SK-N-SH (cell line): ENCODE data around the gene TFPI. TPM values are rescaled to one million over a fixed set of nuclear protein-coding genes. Genes with fewer than 3 reads are reported as not detected.

Source experiments
- CTCF ChIA-PET: fragments of 300-600, 350-600 bp; formaldehyde crosslinking; extraction: SDS; loops from one replicate; lab custom pipeline; 2021; lab: Yijun Ruan, JAX
- POLR2A ChIA-PET: fragments of 350-600 bp; sonication (Branson Sonifier 250); formaldehyde crosslinking; extraction: SDS; loops from one replicate; lab custom pipeline; 2020; ENCODE audit warnings: antibody characterized with exemption, inconsistent platforms; lab: Yijun Ruan, JAX
- DNase-seq: peaks from one replicate; pipeline ENCODE4 v3.0.0; 2012
- H2AFZ ChIP-seq: fragments of 200-600 bp; sonication (generic); 2 replicates; pipeline ENCODE4 v1.8.1; 2016; ENCODE audit warnings: antibody characterized with exemption, mild to moderate bottlenecking, low read depth
- H3F3A ChIP-seq: fragments of 200-600 bp; sonication (generic); replicated peaks from 2 replicates; pipeline ENCODE3; 2016; ENCODE audit warnings: antibody characterized with exemption, mild to moderate bottlenecking; ENCODE audit not compliant: insufficient read depth
- H3K27ac ChIP-seq, 2 experiments: fragments of 200-500 bp in 1 of 2; fragments of 200-600 bp in 1 of 2; sonication (Bioruptor generic) in 1 of 2; sonication (generic), shearing (Covaris generic) in 1 of 2; 2 replicates each; pipeline versions ENCODE4 v1.5.1 to v1.6.1; 2014 to 2016; ENCODE audit warnings: low read depth in 2 of 2, inconsistent platforms in 1 of 2, low read length in 1 of 2, mild to moderate bottlenecking in 1 of 2, mixed read lengths in 1 of 2
- H3K27me3 ChIP-seq: fragments of 200-600 bp; sonication (generic), shearing (Covaris generic); 2 replicates; pipeline ENCODE4 v1.6.1; 2016; ENCODE audit warnings: mixed run types; ENCODE audit not compliant: insufficient read depth
- H3K36me3 ChIP-seq, 2 experiments: fragments of 200-500 bp in 1 of 2; fragments of 200-600 bp in 1 of 2; sonication (Bioruptor generic) in 1 of 2; sonication (generic) in 1 of 2; replicated peaks in 1 of 2; 2 replicates each; pipeline versions ENCODE3 to v1.5.1; 2014 to 2016; ENCODE audit warnings: low read length in 1 of 2, mild to moderate bottlenecking in 1 of 2; ENCODE audit not compliant: insufficient read depth in 2 of 2, control insufficient read depth in 1 of 2
- H3K4me1 ChIP-seq, 2 experiments: fragments of 200-500 bp in 1 of 2; fragments of 200-600 bp in 1 of 2; sonication (Bioruptor generic) in 1 of 2; sonication (generic), shearing (Covaris generic) in 1 of 2; 2 replicates each; pipeline versions ENCODE4 v1.5.1 to v1.6.1; 2014 to 2016; ENCODE audit warnings: low read depth in 1 of 2, low read length in 1 of 2, mixed run types in 1 of 2; ENCODE audit not compliant: insufficient read depth in 2 of 2, control insufficient read depth in 1 of 2
- H3K4me2 ChIP-seq: fragments of 200-600 bp; sonication (generic), shearing (Covaris generic); 2 replicates; pipeline ENCODE4 v1.6.1; 2017; ENCODE audit warnings: mixed run types
- H3K4me3 ChIP-seq, 2 experiments: fragments of 200-500 bp in 1 of 2; fragments of 200-600 bp in 1 of 2; sonication (Bioruptor generic) in 1 of 2; sonication (generic), shearing (Covaris generic) in 1 of 2; 2 replicates each; pipeline versions ENCODE4 v1.5.1 to v1.8.1; 2014 to 2016; ENCODE audit warnings: low read depth in 2 of 2, inconsistent platforms in 1 of 2, low read length in 1 of 2, mild to moderate bottlenecking in 1 of 2, mixed read lengths in 1 of 2, moderate library complexity in 1 of 2
- H3K79me2 ChIP-seq: fragments of 200-600 bp; sonication (generic); 2 replicates; pipeline ENCODE4 v1.8.1; 2017; ENCODE audit warnings: mild to moderate bottlenecking; ENCODE audit not compliant: insufficient read depth
- H3K9ac ChIP-seq: fragments of 200-600 bp; sonication (generic); 2 replicates; pipeline ENCODE4 v1.6.1; 2017; ENCODE audit warnings: mixed run types
- H3K9me2 ChIP-seq: fragments of 200-600 bp; sonication (generic); 2 replicates; pipeline ENCODE4 v1.6.1; 2017; ENCODE audit warnings: mixed run types
- H3K9me3 ChIP-seq: fragments of 200-600 bp; sonication (generic); 2 replicates; pipeline ENCODE4 v1.6.1; 2017; ENCODE audit warnings: mixed run types, mild to moderate bottlenecking, moderate library complexity
- H4K20me1 ChIP-seq: fragments of 200-600 bp; sonication (generic); 2 replicates; pipeline ENCODE4 v1.6.1; 2017; ENCODE audit warnings: mild to moderate bottlenecking, mixed run types; ENCODE audit not compliant: insufficient read depth
- CHD2 ChIP-seq: fragments of 150-350 bp; IDR thresholded peaks from 2 replicates; pipeline ENCODE4 v1.6.1; 2018; ENCODE audit warnings: low read length; ENCODE audit not compliant: partially characterized antibody
- EP300 ChIP-seq, 2 experiments: IDR thresholded peaks; 2 replicates each; pipeline versions ENCODE4 v1.4.0 to v1.6.1; 2012; ENCODE audit warnings: borderline replicate concordance in 1 of 2, low read depth in 1 of 2, low read length in 1 of 2
- EZH2phosphoT487 ChIP-seq: fragments of 200-600 bp; sonication (generic); IDR thresholded peaks from 2 replicates; pipeline ENCODE4 v1.6.1; 2017; ENCODE audit warnings: low read depth, mixed run types, mild to moderate bottlenecking, antibody characterized with exemption, moderate library complexity, borderline replicate concordance
- FOXJ3 ChIP-seq: sonication (generic); formaldehyde crosslinking; IDR thresholded peaks from 2 replicates; pipeline ENCODE4 v1.5.1; 2020; ENCODE audit warnings: mild to moderate bottlenecking, missing genetic modification reagents
- IRF3 ChIP-seq: fragments of 150-350 bp; IDR thresholded peaks from 2 replicates; pipeline ENCODE4 v1.6.1; 2016; ENCODE audit warnings: mild to moderate bottlenecking, low read depth, low read length
- JUND ChIP-seq: IDR thresholded peaks from 2 replicates; pipeline ENCODE4 v1.4.0; 2012
- NFIC ChIP-seq: IDR thresholded peaks from 2 replicates; pipeline ENCODE4 v1.4.0; 2012; ENCODE audit warnings: borderline replicate concordance
- NRF1 ChIP-seq: IDR thresholded peaks from 2 replicates; pipeline ENCODE4 v1.6.1; 2012; ENCODE audit warnings: low read depth, mild to moderate bottlenecking, low read length
- PBX3 ChIP-seq: IDR thresholded peaks from 2 replicates; pipeline ENCODE4; 2012
- POLR2AphosphoS5 ChIP-seq: IDR thresholded peaks from 2 replicates; pipeline ENCODE4 v1.6.1; 2012; ENCODE audit warnings: low read depth, low read length
- RAD21 ChIP-seq: IDR thresholded peaks from 2 replicates; pipeline ENCODE4 v1.6.1; 2012; ENCODE audit warnings: mild to moderate bottlenecking, low read length
- RFX5 ChIP-seq: IDR thresholded peaks from 2 replicates; pipeline ENCODE4 v1.6.1; 2012; ENCODE audit warnings: mild to moderate bottlenecking, improper control_type of control experiment, low read length
- RXRA ChIP-seq: IDR thresholded peaks from 2 replicates; pipeline ENCODE4 v1.4.0; 2012; ENCODE audit warnings: low read depth, mild to moderate bottlenecking, borderline replicate concordance
- TAF1 ChIP-seq: IDR thresholded peaks from 2 replicates; pipeline ENCODE4 v1.6.1; 2012; ENCODE audit warnings: low read depth, mild to moderate bottlenecking, low read length, moderate library complexity, borderline replicate concordance
- TCF12 ChIP-seq: IDR thresholded peaks from 2 replicates; pipeline ENCODE4 v1.4.0; 2012
- TEAD4 ChIP-seq: IDR thresholded peaks from 2 replicates; pipeline ENCODE4 v1.4.0; 2012; ENCODE audit warnings: mild to moderate bottlenecking, borderline replicate concordance; ENCODE audit not compliant: insufficient read depth
- USF1 ChIP-seq: IDR thresholded peaks from 2 replicates; pipeline ENCODE4 v1.4.0; 2012; ENCODE audit warnings: low read depth, borderline replicate concordance
- YY1 ChIP-seq: IDR thresholded peaks from 2 replicates; pipeline ENCODE4 v1.4.0; 2012; ENCODE audit warnings: low read depth, mild to moderate bottlenecking
- ZBTB33 ChIP-seq: IDR thresholded peaks from 2 replicates; pipeline ENCODE4 v1.4.0; 2012; ENCODE audit warnings: low read depth, borderline replicate concordance
- WGBS: methylation state at CpG from one replicate; pipeline ENCODE4 v1.1.6; 2017; ENCODE audit warnings: low lambda C conversion rate; 5-methylcytosine and 5-hydroxymethylcytosine counted together
- polyA plus RNA-seq, 3 experiments: library from polyadenylated mRNA; depleted of rRNA; stranded (reverse); fragments of >200 nt; gene quantifications; 2 replicates each; pipeline ENCODE4 v1.2.3, GENCODE V29; 2012

TFPI gene
- polyA plus RNA-seq, 1 of the 3 experiments (the other 2 are of a cell fraction): 2.1 TPM

GRCh38 chr2:187549951-187550555 lies 4.2 kb downstream of the TFPI start:
- TF ChIP-seq ZBTB33 (no peak), YY1 (no peak), PBX3 (no peak), EP300 (IDR thresholded peaks at IDR 0.05; ENCODE audit: borderline replicate concordance in 1 of 2, low read depth in 1 of 2, low read length in 1 of 2) (no peak), USF1 (no peak), TCF12 (no peak), FOXJ3 (CRISPR knock-in tag) (no peak), NFIC (no peak), RXRA (no peak), JUND (no peak)
- no peak for DNase-seq
- H3K9ac ChIP-seq: no peak overlapping the region
- no peaks in the 10 kb centered on the region for H3K27me3 ChIP-seq
- POLR2A ChIA-PET: no interaction called here
- no peak overlapping the region for H3K4me2 ChIP-seq
- H4K20me1 ChIP-seq: no peaks in the 10 kb centered on the region
- no peaks in the 10 kb centered on the region; the same call in 1 of the 2 replicates for H3K9me3 ChIP-seq
- CTCF ChIA-PET: interaction anchor here (1.0 to 1.6 kb wide), 7 partner anchors 17 to 975 kb away, joined by 3 to 5 read pairs (median 3); no protein-coding TSS in a partner anchor
- peaks cover 19% of the 10 kb centered on the region for H3F3A ChIP-seq
- no peaks in the 10 kb centered on the region for H3K9me2 ChIP-seq
- peaks cover 0 to 27% of the 10 kb centered on the region in 2 experiments; a peak in 2 of 4 replicates for H3K4me1 ChIP-seq
- H3K36me3 ChIP-seq: no peaks in the 10 kb centered on the region
- H3K4me3 ChIP-seq: no peak overlapping the region
- H2AFZ ChIP-seq: no peak overlapping the region
- no peak overlapping the region for H3K27ac ChIP-seq
- 83% methylated on average over 3 of the region's 3 CpGs for WGBS
- H3K79me2 ChIP-seq: 0 out of 2 replicates have a peak, but pooled peaks cover 6% of the 10 kb centered on the region

DNA sequence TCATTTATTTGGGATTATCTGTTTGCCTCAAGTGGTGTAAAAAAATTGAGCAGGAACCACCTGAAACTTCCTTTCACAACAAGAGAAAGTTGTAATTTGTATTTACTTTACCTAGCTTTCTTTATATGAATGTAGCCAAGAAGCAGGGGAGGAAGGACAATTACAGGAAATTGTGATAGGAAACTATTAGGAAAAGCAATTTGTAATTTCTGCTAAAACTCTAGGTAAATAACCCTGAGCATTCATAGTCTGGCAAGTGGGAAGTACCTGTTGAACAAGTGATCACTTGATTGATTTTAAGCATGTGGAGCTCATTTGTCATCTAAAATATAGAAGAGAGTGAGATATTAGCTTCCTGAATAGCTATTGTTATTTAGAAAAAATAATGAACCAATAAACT lies 5.0 kb downstream of the TFPI start:
- no peak overlapping the region for H3K4me2 ChIP-seq
- no peaks in the 10 kb centered on the region; the same call in 1 of the 2 replicates for H3K9me3 ChIP-seq
- H3K36me3 ChIP-seq: no peaks in the 10 kb centered on the region
- peaks cover 0 to 27% of the 10 kb centered on the region in 2 experiments; a peak in 2 of 4 replicates for H3K4me1 ChIP-seq
- no peak overlapping the region for H2AFZ ChIP-seq
- H3F3A ChIP-seq: peaks cover 19% of the 10 kb centered on the region
- CTCF ChIA-PET: interaction anchor here (1.1 to 1.6 kb wide), 4 partner anchors 32 to 191 kb away, joined by 3 to 5 read pairs (median 4); no protein-coding TSS in a partner anchor
- no peak overlapping the region for H3K9ac ChIP-seq
- POLR2A ChIA-PET: no interaction called here
- H4K20me1 ChIP-seq: no peaks in the 10 kb centered on the region
- 0 out of 2 replicates have a peak, but pooled peaks cover 6% of the 10 kb centered on the region for H3K79me2 ChIP-seq
- TF ChIP-seq NRF1 (no peak), TAF1 (no peak), IRF3 (no peak), TEAD4 (no peak), RAD21 (no peak), EZH2phosphoT487 (no peak), CHD2 (no peak), ZBTB33 (no peak), RFX5 (no peak), POLR2AphosphoS5 (no peak)
- H3K27ac ChIP-seq: no peak overlapping the region
- H3K27me3 ChIP-seq: no peaks in the 10 kb centered on the region
- DNase-seq: no peak
- no peaks in the 10 kb centered on the region for H3K9me2 ChIP-seq
- no peak overlapping the region for H3K4me3 ChIP-seq
